HL-60/S4 (cell line): ENCODE measurements around the gene IFNA17.
"Not testable (repeated sequence)": the region's sequence is repeated elsewhere in the genome, so short reads cannot be mapped to it uniquely, and the experiment has no call there.

Experiments
- in situ Hi-C: fragments of 300-500 bp; cut with MboI; formaldehyde crosslinking; loops from 2 replicates; pipeline ENCODE4 v1.14.3; 2022; ENCODE audit warnings: low sequenced_read_pairs

Gene IFNA17

DNA sequence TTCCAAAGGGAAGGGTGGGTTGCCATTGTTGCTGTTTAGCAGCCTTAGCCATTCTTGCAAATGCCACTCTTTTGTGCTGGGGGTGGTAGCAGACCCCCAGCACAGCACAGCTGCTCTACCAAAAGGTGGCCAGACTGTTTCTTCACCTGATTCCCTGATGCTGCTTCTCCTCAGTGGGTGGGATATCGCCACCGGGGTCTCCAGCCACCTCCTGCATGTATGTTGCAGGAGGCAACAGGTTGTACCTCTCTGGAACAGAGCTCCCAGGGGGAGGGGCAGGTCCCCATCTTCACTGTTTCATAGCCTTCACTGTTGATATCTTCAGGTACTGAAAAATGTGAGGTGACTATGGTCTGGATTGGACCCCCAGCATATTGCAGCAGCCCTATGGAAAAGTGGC, 17.2 kb downstream of the IFNA17 start:
- in situ Hi-C loops = not testable (repeated sequence)

DNA sequence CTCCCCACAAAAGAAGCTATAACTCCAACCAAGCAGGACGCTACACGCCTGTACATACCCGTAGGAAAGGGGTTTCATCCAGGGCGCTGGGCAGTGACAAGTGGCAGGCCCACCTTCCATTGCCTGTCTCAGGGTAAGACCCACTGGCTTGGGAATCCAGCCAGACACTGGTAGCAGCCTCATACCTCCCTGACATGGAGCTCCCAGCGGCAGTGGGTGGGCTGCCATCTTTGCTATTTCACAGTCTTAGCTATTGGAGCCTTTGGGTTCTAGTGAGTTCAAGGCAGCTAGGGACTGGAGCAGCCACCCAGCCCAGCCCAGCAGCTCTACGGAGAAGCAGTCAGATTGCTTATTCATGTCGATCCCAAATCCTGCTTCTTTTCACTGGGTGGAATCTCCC, 17.7 kb downstream of the IFNA17 start:
- in situ Hi-C loops = no loop called here

DNA sequence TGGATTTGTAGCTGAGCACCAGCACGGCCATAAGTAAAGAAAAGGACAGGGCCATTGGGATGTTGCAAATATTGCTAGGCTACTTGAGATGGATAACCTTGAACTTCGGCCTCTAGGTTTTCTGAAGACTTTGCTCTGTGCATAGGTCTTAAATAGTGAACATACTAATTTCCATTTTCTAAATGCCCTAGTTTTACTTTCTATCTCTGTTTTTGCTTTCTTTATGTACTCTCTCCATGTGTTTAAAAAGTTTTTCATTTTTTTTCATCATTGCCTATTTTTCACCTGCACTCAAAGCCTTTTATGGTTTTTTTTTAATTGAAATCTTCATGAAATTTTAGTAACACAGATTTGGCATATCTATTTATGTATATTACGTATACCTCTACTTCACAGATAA, 21.0 kb downstream of the IFNA17 start, which contains the start of gene IFNA10:
IFNA10 (minus strand) TSS at position 101 of the 400 bp plus-strand sequence; CDS start at position 55, 46 bp downstream.
- in situ Hi-C loops = not testable (repeated sequence)

DNA sequence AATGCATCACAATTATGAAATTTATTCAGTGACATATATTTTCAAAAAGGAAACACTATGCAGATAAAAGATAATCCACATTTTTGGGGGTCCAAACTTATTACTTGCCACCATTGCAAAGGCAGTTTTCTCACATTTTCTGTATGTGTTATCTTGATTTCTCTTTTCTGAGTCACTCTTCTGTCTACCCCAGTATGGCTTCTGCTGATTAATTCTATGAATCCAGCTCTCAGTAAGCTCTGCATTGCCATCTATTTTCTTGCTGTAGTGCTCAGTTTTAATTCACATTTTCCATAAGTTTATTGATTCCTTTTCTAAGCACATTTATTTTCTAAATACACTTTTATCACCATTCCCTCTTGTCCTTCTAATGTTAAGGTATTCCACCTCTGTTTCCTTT, 22.8 kb downstream of the IFNA17 start:
- in situ Hi-C loops = no loop called here

DNA sequence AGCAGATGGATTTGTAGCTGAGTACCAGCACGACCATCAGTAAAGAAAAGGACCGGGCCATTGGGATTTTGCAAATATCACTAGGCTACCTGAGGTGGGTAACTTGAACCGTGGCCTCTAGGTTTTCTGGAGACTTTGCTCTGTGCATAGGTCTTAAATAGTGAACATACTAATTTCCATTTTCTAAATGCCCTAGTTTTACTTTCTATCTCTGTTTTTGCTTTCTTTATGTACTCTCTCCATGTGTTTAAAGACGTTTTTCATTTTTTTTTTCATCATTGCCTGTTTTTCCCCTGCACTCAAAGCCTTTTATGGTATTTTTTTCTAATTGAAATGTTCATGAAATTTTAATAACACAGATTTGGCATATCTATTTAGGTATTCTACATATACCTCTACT, 25.9 kb downstream of the IFNA17 start, which contains the start of gene IFNA7:
IFNA7 (minus strand) TSS at position 101 of the 400 bp plus-strand sequence; CDS start at position 61, 40 bp downstream.
- in situ Hi-C loops = not testable (repeated sequence)

DNA sequence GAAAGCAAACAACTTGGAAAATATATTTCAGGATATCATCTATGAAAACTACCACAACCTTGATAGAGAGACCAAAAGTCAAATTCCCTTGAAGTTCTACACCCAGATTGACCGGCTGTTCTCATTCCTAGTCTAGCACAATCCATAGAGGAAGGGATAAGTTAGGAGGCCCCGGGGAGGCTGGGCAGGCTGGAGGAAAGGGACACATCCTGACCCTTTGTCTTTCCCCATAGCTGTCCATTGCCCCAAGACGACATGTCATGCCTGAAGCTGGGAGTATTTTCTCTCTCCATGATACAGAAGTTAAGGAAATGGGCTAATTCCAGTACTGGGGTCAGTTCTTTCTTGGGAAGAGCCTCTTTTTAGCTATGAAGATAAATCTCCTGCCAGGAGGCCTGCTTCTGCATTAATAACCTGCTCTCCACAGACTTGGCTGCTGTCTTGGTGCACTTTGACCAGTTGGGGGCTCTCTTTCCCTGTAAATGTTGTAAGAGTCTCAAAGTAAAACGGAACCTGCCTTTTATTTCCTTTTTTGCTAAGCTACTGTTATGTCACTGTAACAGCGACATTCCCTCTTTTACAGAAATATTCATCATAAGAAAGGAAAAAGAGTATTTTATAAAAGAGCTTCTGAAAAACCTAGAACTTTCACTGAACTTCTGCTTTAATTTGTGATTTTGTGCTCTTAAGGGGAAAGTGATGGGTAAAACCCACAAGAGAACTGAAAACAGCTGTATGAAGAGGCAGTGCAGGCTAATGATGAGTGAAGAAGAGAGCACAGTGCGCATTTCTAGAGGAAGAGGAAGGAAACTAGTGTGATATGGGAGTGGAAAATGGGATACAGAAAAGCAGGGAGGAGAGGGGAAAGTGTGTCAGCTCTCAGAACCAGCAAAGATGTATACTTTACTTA, 32.9 kb downstream of the IFNA17 start:
- in situ Hi-C loops = not testable (repeated sequence)

DNA sequence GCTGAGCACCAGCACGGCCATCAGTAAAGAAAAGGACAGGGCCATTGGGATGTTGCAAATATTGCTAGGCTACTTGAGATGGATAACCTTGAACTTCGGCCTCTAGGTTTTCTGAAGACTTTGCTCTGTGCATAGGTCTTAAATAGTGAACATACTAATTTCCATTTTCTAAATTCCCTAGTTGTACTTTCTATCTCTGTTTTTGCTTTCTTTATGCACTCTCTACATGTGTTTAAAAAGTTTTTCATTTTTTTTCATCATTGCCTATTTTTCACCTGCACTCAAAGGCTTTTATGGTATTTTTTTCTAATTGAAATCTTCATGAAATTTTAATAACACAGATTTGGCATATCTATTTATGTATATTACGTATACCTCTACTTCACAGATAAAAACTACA, 40.5 kb downstream of the IFNA17 start, which contains the start of gene IFNA4:
IFNA4 (minus strand) TSS at position 101 of the 400 bp plus-strand sequence; CDS start at position 45, 56 bp downstream.
- in situ Hi-C loops = not testable (repeated sequence)

DNA sequence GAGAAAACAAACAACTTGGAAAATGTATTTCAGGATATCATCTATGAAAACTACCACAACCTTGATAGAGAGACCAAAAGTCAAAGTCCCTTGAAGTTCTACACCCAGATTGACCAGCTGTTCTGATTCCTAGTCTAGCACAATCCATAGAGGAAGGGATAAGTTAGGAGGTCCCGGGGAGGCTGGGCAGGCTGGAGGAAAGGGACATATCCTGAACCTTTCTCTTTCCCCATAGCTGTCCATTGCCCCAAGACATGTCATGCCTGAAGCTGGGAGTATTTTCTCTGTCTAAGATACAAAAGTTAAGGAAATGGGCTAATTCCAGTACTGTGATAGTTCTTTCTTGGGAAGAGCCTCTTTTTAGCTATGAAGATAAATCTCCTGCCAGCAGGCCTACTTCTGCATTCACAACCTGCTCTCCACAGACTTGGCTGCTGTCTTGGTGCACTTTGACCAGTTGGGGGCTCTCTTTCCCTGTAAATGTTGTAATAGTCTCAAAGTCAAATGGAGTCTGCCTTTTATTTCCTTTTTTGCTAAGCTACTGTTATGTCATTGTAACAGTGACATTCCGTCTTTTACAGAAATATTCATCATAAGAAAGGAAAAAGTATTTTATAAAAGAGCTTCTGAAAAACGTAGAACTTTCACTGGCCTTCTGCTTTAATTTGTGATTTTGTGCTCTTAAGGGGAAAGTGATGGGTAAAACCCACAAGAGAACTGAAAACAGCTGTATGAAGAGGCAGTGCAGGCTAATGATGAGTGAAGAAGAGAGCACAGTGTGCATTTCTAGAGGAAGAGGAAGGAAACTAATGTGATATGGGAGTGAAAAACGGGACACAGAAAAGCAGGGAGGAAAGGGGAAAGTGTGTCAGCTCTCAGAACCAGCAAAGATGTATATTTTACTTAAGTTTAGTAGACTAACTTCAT, 44.9 kb downstream of the IFNA17 start:
- in situ Hi-C loops = not testable (repeated sequence)
